Effector memory CD4-positive, alpha-beta T cell (primary cell): Measurements from ENCODE around the gene TULP4.
"Not testable (repeated sequence)": the region's sequence is repeated elsewhere in the genome, so short reads cannot be mapped to it uniquely, and the experiment has no call there.

Source experiments
- DNase-seq, 3 donors: peaks; one replicate each; pipeline ENCODE4 v3.0.0-alpha.2; 2020
- H3K27ac ChIP-seq: 2 replicates; pipeline ENCODE4 v1.7.0; 2013; ENCODE audit warnings: mild to moderate bottlenecking, low read length, moderate library complexity; ENCODE audit not compliant: insufficient read depth, poor library complexity, severe bottlenecking
- H3K27me3 ChIP-seq: replicated peaks from 2 replicates; pipeline ENCODE4 v1.7.0; 2013; ENCODE audit warnings: mild to moderate bottlenecking, low read length; ENCODE audit not compliant: insufficient read depth, control insufficient read depth, poor library complexity, severe bottlenecking
- H3K36me3 ChIP-seq: 2 replicates; pipeline ENCODE4 v1.7.0; 2013; ENCODE audit warnings: mild to moderate bottlenecking, low read length, moderate library complexity; ENCODE audit not compliant: control insufficient read depth, insufficient read depth
- H3K4me1 ChIP-seq: 2 replicates; pipeline ENCODE4 v1.7.0; 2013; ENCODE audit warnings: low read length, mild to moderate bottlenecking; ENCODE audit not compliant: control insufficient read depth, insufficient read depth, poor library complexity, severe bottlenecking
- H3K4me3 ChIP-seq: 2 replicates; pipeline ENCODE4 v1.7.0; 2013; ENCODE audit warnings: low read length, low read depth, mild to moderate bottlenecking; ENCODE audit not compliant: insufficient read depth, poor library complexity, severe bottlenecking
- H3K9me3 ChIP-seq: 2 replicates; pipeline ENCODE4 v1.7.0; 2013; ENCODE audit warnings: mild to moderate bottlenecking, low read length, moderate library complexity; ENCODE audit not compliant: control insufficient read depth

The TULP4 gene

DNA sequence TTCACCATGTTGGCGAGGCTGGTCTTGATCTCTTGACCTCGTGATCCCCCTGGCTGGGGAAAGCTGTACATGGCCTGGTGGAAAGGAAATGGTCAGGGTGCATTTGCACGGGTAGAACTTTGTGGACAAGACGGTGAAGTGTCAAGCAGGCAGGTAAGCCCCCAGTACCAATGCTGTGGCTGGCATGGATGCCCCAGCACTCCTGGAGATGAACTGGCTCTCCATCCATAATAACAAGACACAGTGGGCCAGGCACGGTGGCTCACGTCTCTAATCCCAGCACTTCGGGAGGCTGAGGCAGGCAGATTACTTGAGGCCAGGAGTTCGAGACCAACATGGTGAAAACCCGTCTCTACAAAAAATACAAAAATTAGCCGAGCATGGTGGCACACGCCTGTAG lies 210.4 kb downstream of the TULP4 start:
- no peaks in the 10 kb centered on the region for H3K9me3 ChIP-seq
- H3K4me3 ChIP-seq = no peak overlapping the region
- H3K27me3 ChIP-seq = peaks cover 5% of the 10 kb centered on the region
- H3K36me3 ChIP-seq = no peaks in the 10 kb centered on the region
- no peak overlapping the region for H3K27ac ChIP-seq
- peaks cover 6% of the 10 kb centered on the region for H3K4me1 ChIP-seq
- no peak for DNase-seq

DNA sequence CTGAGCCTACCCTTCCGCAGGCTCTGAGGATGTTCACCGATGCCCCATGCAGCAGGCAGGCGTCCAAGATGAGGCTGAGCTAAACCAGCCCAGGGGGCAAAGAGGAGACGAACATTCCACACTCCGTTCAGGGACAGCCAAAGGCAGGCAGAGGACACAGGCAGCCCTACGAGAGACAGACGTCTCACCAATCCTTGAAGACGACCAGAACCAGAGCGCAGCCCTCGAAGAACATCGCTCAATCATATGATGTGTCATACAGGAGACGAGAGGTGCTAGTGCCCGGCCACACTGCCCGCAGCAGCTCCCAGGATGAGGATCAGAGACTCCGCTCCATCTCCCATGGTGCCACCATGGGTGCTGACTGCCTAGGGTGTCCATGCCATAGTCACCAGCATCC lies 212.0 kb downstream of the TULP4 start:
- H3K4me1 ChIP-seq = no peaks in the 10 kb centered on the region
- no peak overlapping the region for H3K27ac ChIP-seq
- no peak for DNase-seq
- H3K4me3 ChIP-seq = no peak overlapping the region
- H3K36me3 ChIP-seq = no peaks in the 10 kb centered on the region
- peaks cover 5% of the 10 kb centered on the region for H3K27me3 ChIP-seq
- no peaks in the 10 kb centered on the region for H3K9me3 ChIP-seq

DNA sequence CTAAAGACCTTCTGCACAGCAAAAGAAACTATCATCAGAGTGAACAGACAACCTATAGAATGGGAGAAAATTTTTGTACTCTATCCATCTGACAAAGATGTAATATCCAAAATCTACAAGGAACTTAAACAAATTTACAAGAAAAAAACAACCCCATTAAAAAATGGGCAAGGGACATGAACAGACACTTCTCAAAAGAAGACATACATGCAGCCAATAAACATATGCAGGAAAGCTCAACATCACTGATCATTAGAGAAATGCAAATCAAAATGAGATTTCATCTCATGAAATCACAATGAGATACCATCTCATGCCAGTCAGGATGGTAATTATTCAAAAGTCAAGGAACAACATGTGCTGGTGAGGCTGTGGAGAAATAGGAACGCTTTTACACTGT lies 215.6 kb downstream of the TULP4 start:
- not testable (repeated sequence) for H3K27ac ChIP-seq, H3K4me1 ChIP-seq, H3K4me3 ChIP-seq, H3K36me3 ChIP-seq, H3K9me3 ChIP-seq, DNase-seq, H3K27me3 ChIP-seq

GRCh38 chr6:158528826-158529225 lies 216.6 kb downstream of the TULP4 start:
- no peaks in the 10 kb centered on the region for H3K9me3 ChIP-seq
- peaks cover 5% of the 10 kb centered on the region for H3K27me3 ChIP-seq
- no peaks in the 10 kb centered on the region for H3K4me1 ChIP-seq
- no peak overlapping the region for H3K27ac ChIP-seq
- H3K4me3 ChIP-seq = no peak overlapping the region
- DNase-seq = no peak
- H3K36me3 ChIP-seq = no peaks in the 10 kb centered on the region

GRCh38 chr6:158529629-158530028 lies 217.4 kb downstream of the TULP4 start:
- H3K27me3 ChIP-seq = no peaks in the 10 kb centered on the region
- H3K4me3 ChIP-seq = no peak overlapping the region
- H3K27ac ChIP-seq = no peak overlapping the region
- no peaks in the 10 kb centered on the region for H3K36me3 ChIP-seq
- no peaks in the 10 kb centered on the region for H3K9me3 ChIP-seq
- DNase-seq = no peak
- H3K4me1 ChIP-seq = no peaks in the 10 kb centered on the region

DNA sequence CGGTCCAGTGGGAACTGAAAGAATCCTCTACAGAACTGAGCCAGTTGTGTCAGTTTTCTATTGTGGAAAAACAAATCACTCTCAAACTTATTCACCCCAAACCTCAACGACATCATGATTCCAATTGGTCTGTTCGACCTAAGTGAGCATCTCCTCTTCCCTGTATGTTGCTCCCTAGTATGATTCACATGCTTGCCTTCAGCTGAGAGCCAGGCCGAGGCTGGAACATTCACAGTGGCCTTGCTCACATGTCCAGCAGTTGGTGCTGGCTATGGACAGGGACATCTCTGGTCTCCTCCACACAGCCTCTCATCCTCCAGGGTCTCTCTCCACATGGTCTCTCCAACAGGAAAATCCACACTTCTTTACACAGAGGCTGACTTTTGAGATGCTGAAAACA lies 219.3 kb downstream of the TULP4 start:
- Histone ChIP-seq H3K36me3 (no peaks in the 10 kb centered on the region), H3K4me3 (no peak overlapping the region), H3K9me3 (no peaks in the 10 kb centered on the region), H3K4me1 (peaks cover 5% of the 10 kb centered on the region), H3K27ac (no peak overlapping the region), H3K27me3 (no peaks in the 10 kb centered on the region)
- no peak for DNase-seq

- Histone ChIP-seq H3K27ac (no peak overlapping the region), H3K9me3 (no peaks in the 10 kb centered on the region), H3K27me3 (no peaks in the 10 kb centered on the region), H3K36me3 (no peaks in the 10 kb centered on the region), H3K4me1 (peaks cover 6% of the 10 kb centered on the region), H3K4me3 (no peak overlapping the region)
- DNase-seq = no peak
These were observed 219.7 kb downstream of the TULP4 start for GRCh38 chr6:158531970-158532369.

GRCh38 chr6:158536084-158536890 lies 224.0 kb downstream of the TULP4 start:
- no peaks in the 10 kb centered on the region for H3K27me3 ChIP-seq
- peak overlapping the region; percentile 89 for H3K4me3 ChIP-seq
- H3K4me1 ChIP-seq = peaks cover 12% of the 10 kb centered on the region
- DNase-seq = peak; percentile 44 to 62 (median 46)
- H3K27ac ChIP-seq = no peak overlapping the region
- no peaks in the 10 kb centered on the region for H3K9me3 ChIP-seq
- no peaks in the 10 kb centered on the region for H3K36me3 ChIP-seq

- Histone ChIP-seq H3K4me1 (peaks cover 12% of the 10 kb centered on the region), H3K4me3 (peak overlapping the region; percentile 89), H3K9me3 (no peaks in the 10 kb centered on the region), H3K27me3 (no peaks in the 10 kb centered on the region), H3K27ac (no peak overlapping the region), H3K36me3 (no peaks in the 10 kb centered on the region)
- DNase-seq = peak; percentile 4 to 22 (median 20)
These were observed 224.9 kb downstream of the TULP4 start for GRCh38 chr6:158536891-158537798.

- Histone ChIP-seq H3K27me3 (no peaks in the 10 kb centered on the region), H3K27ac (no peak overlapping the region), H3K36me3 (no peaks in the 10 kb centered on the region), H3K4me1 (peaks cover 12% of the 10 kb centered on the region), H3K9me3 (no peaks in the 10 kb centered on the region), H3K4me3 (no peak overlapping the region)
- DNase-seq = no peak
These were observed 226.5 kb downstream of the TULP4 start for GRCh38 chr6:158538741-158539140.
